ENCODE data around the gene ETFRF1. TPM values are rescaled to one million over a fixed set of nuclear protein-coding genes. Genes with fewer than 3 reads are reported as not detected.

Gene ETFRF1
- total RNA-seq, result 30.2 TPM

DNA sequence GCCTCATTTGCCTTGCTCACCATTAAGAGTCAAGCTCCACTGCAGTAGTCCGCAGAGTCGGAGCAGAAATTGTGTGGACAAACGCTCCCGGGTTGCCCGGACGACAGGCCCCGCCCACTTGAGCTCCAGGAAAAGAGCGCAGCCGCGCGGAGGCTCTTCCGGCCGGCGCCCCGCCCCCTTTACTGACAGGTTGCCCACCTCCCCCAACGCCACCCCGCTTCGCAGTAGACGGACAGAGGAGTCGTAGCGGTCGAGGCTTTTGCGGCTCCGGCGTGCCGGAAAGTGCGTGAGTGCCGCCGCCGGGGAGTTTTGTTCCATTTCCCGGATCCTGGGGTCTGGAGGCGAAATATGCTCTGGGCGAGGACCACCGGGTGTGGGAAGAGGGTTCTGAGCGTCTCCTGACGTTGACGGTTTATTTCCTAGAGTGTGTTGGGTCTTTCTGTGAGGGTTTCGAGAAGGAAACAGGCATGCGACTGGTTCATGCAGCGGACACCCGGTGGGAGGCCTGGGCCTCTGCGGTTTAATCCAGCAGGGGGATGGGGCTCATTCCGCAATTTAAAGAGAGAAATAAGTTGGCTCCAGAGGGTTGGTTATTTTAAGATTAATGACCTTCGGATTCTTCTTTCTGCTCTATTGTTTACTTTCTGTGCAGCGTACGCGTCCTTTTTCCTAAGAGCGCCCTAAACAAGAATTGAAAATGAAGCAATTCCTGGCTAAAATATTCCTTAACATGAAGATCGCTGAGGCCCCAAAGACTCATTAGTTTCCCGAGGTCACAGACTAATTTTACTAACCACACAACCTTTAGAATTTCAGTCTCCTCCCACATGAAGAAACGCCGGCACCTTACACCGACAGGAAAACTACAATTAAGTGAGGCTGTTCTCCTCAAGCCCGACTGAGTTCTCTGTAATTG is at the start of gene ETFRF1, which contains the start of gene DNAI7:
Gene ETFRF1 (plus strand): TSS at position 182 of the 916 bp plus-strand sequence. CDS start 8,720 bp downstream, outside the sequence.
Gene DNAI7 (minus strand): TSS at position 105 of the 916 bp plus-strand sequence. CDS start 82 bp downstream, at position 23.
- DNase-seq (ENCODE audit: low spot score), result peak; percentile 97

DNA sequence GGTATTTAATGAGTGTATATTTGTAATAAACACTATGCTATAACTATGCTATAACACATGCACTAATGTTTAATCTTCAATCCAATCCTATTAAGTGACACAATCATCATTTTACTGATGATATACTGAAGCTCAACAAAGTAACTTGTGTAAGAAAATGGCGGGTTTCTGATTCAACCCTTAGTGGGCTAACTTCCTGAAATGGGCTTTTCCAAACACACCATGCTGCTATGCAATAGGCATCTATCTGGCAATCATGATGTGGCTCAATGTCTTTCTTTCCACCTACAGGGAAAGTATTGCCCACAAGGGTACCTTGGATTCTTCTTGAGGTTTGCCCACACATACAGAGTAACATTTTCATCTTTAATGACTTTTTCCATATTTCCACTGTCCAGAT is 48.4 kb upstream of the ETFRF1 start:
- no peak for DNase-seq (ENCODE audit: low spot score)

- DNase-seq (ENCODE audit: low spot score), result peak; percentile 65
Measured at GRCh38 chr12:25151476-25151875, 43.6 kb upstream of the ETFRF1 start.

DNA sequence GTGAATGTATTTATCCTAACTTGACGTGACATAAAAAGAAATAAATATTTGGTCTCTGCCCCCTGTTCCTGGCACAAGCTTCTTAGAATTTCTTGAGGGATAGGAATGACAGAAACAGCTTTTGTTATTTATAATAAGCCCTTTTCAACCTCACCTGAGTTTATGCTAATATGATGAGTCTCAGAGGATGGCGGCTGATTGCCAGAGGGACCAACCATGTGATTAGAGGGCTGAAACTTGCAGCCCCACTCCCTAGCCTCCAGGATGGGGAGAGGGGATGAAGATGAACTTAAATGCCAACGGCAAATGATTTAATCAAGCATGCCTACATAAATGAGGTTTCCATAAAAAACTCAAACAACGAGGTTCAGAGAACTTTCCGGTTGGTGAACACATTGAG is 43.0 kb upstream of the ETFRF1 start:
- no peak for DNase-seq (ENCODE audit: low spot score)

DNA sequence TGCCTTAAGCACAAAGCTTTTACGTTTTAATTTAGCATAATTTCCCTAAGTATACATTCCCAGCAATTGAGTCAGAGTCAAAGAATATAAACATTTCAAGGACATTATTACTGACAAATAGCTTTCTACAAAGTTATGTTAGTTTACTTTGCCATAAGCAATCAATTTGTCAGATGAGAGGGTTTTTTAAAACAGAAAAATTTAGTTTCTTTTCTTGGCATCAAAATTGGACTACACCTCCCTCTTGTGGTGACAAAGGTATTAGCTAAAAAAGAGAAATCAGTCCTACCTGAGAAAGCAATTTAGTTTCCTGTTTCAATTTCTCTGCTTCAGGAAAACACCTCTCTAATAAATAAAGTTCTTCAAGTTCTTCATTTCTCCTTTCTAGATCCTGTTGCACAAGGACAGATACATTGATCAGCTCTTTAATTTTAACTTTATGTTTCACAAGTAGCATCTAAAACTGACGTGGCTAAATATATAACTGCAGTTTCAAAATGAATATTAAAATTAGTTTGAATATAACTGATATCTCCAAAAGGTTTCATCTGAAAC is 39.9 kb upstream of the ETFRF1 start:
- no peak for DNase-seq (ENCODE audit: low spot score)

DNA sequence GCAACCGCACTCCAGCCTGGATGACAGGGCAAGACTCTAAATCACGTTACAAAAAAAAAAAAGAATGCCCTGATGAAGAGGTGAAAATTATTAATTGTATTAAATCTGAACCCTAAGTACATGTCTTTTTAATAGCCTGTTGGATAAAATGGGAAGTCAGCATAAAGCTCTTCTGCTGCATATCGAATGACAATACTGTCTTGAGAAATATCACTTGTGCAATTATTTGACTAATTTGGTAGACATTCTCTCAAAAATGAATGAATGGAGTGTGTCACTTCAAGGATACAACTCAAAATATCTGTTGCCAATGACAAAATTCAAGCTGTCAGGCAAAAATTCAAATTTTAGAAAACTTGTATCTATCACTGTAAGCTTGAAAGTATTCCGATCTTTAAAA is 39.0 kb upstream of the ETFRF1 start:
- DNase-seq (ENCODE audit: low spot score), result no peak

DNA sequence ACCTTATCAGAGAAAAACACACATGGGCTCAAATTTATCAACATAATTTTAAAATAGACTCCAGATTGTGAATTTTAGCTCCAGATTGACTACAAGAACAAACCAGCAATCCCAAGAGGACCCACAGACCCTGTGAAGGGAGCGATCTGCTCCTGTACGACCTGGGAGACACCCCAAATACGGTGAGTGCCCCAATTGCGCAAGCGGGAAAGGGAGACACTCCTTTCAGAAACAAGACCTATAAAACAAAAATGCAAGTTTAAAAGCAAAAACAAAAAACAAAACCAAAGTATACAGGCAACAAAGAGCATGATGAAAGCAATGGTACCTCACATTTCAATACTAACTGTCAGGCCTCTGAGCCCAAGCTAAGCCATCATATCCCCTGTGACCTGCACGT is 32.2 kb upstream of the ETFRF1 start:
- DNase-seq (ENCODE audit: low spot score), result no peak

DNA sequence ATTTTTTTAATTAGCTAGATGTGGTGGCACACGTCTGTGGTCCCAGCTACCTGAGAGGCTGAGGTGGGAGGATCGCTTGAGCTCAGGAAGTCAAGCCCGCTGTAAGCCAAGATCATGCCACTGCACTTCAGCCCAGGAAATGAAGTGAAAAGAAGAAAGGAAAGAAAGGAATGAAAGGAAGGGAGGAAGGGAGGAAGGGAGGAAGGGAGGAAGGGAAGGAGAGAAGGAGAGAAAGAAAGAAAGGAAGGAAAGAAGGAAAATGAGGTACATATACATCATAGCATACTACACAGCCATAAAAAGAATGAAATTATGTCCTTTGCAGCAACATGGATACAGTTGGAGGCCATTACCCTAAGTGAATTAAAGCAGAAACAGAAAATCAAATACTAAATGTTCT is 12.3 kb upstream of the ETFRF1 start:
- DNase-seq (ENCODE audit: low spot score), result no peak

- no peak for DNase-seq (ENCODE audit: low spot score)
Measured at GRCh38 chr12:25184132-25184531, 10.9 kb upstream of the ETFRF1 start.

DNA sequence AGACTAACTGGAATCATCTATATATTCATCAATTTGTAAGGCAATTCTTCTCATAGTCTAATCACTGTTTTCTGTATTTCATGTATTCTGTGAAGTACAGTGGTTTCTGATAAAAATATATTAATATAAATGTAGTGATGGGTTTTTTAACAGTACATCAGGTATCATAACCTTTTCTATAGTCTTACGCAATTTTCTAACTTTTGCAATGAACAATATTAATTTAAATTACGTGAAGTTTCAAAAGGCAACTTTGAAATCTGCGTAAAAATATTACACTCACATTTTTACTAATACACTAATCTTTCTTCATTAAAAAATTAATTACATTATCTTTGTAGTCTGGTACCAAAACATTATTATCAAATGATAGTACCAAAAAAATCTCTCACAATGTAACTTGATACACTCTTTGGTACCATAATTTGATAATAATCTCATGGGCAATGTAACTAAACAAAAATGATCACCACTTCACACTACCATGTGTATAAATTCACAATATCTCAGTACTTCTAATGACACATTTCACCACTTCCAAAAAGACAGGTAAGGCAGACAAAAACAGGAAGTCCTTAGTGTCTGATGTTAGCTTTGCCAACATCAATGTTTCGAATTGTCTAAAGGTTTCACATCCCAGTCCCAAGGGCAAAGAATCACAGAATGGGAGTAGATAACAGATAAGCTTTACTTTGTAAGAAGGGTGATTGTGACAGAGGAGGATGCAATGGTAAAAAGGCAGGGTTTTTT is 8.8 kb upstream of the ETFRF1 start:
- no peak for DNase-seq (ENCODE audit: low spot score)

GRCh38 chr12:25186788-25187402 is 8.1 kb upstream of the ETFRF1 start:
- DNase-seq (ENCODE audit: low spot score), result no peak

DNA sequence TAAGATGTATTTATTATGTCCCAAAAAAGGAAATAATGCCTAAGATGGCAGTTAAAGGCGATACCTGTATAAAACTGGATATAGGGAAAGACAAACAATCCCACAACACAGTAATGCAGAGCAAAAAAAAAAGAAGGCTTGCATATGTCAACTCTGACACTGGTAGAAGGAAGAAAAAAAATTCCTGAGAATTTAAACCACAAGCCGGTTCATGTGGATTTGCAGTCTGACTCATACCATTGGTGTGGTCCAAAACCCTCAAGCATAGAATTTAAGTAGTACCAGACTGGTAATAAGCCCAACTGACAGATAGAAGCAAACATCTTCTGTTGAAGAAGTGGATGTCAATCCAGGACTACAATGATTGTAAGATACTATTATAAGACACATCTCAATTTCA is 7.3 kb upstream of the ETFRF1 start:
- DNase-seq (ENCODE audit: low spot score), result no peak

DNA sequence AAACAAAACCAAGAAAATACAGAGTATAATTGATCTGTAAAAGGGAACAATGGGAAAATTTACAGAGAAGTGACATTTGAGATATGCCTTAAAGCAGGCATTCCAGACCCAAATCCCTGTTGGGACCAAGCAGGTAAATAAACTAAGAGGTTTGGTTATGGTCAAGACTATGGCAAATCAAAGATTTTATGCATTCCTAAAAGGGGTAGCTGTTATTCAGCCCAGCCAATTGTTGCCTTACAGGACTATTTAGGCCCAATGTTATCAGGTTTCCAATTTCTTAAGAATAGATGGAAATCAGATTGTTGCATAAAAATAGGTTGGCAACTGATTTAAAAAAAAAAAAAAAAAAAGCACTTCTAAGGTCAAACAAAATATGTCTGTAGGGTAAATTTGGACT is 5.4 kb upstream of the ETFRF1 start:
- no peak for DNase-seq (ENCODE audit: low spot score)

DNA sequence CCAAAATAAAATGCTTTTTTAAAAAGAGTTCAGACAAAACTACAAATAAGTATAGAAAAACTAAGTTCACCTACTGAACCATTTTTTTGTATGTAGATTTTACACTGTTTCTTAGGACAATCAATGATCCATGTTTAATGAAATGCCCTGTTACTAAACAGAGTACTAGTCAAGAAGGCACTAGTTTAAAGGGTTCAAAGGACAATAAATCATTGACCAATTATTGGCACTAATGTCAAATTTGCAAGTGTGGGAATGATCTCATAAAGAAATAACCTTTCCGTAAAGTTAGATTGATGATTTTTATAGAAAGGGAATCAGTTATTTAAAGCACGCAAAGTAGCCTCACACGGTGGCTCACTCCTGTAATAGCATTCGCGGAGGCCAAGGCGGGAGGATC is 4.2 kb upstream of the ETFRF1 start:
- no peak for DNase-seq (ENCODE audit: low spot score)

- no peak for DNase-seq (ENCODE audit: low spot score)
Measured at GRCh38 chr12:25194214-25194613, 823 bp upstream of the ETFRF1 start.

DNA sequence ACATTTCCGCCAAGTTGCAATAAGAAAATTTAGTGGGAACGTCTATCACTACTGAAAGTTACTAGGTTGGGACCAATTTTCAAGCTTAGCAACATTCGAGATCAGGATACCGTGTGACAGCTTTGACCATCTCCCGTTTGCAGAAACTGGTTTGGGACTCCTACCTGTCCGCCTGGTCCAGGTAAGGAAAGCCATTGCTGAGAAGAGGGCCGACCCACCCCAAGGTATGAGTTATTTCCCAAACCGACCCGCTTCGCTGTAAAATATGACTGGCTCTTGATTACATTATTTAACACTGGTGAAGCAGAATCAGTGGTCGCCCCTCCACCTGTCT is 348 bp upstream of the ETFRF1 start:
- DNase-seq (ENCODE audit: low spot score), result no peak

- no peak for DNase-seq (ENCODE audit: low spot score)
Measured at GRCh38 chr12:25197608-25198007, 2.6 kb downstream of the ETFRF1 start.

DNA sequence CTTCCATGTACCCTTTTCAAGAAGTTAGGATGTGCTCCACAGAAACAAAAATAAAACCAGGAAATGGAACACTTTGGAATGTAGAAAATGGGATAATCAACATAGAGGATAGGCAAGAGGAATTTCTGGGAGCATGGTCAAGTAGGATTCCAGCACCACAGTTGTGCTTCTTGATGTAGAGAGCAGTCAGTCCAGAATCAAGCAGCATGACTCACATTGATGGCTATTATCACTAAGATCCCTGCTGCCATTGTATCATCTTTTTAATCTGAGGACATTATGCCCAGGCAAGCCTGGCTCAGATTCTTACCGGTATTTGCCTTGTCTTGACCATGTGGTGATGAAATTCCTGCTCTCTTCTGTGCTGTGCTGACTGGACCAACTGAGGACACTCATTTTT is 5.7 kb downstream of the ETFRF1 start:
- DNase-seq (ENCODE audit: low spot score), result no peak

GRCh38 chr12:25202137-25202536 is 7.1 kb downstream of the ETFRF1 start:
- DNase-seq (ENCODE audit: low spot score), result no peak

DNA sequence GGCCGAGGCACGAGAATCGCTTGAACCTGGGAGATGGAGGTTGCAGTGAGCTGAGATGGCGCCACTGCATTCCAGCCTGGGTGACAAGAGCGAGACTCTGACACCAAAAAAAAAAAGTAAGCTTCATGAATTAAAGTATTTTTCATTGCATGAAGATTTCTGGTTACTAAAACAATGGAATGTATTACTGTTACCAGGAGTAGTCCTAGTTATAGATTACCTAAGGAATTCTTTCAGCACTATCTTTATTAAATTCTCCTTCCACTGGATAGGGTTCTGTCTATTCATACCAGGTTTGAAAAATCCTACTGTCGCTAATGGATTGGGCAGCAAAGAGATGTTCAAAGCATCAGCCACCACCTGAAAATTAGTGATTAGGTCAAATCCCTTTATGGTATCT is 12.4 kb downstream of the ETFRF1 start:
- DNase-seq (ENCODE audit: low spot score), result no peak

GRCh38 chr12:25207846-25208245 is 12.8 kb downstream of the ETFRF1 start:
- no peak for DNase-seq (ENCODE audit: low spot score)

- DNase-seq (ENCODE audit: low spot score), result no peak
Measured at GRCh38 chr12:25208554-25208953, 13.5 kb downstream of the ETFRF1 start.

All from ureter (tissue), 1 donor.